Jurkat, Clone E6-1 (cell line): Measurements from ENCODE around the gene PRKAG2.

Source experiments
- DNase-seq: peaks from one replicate; pipeline ENCODE4 v3.0.0-alpha.2; 2011; ENCODE audit warnings: low read depth, low spot score
- H3K4me3 ChIP-seq: 2 replicates; pipeline ENCODE4 v1.5.1; 2011; ENCODE audit warnings: mild to moderate bottlenecking, low read length, control low read depth, moderate library complexity

PRKAG2 gene

DNA sequence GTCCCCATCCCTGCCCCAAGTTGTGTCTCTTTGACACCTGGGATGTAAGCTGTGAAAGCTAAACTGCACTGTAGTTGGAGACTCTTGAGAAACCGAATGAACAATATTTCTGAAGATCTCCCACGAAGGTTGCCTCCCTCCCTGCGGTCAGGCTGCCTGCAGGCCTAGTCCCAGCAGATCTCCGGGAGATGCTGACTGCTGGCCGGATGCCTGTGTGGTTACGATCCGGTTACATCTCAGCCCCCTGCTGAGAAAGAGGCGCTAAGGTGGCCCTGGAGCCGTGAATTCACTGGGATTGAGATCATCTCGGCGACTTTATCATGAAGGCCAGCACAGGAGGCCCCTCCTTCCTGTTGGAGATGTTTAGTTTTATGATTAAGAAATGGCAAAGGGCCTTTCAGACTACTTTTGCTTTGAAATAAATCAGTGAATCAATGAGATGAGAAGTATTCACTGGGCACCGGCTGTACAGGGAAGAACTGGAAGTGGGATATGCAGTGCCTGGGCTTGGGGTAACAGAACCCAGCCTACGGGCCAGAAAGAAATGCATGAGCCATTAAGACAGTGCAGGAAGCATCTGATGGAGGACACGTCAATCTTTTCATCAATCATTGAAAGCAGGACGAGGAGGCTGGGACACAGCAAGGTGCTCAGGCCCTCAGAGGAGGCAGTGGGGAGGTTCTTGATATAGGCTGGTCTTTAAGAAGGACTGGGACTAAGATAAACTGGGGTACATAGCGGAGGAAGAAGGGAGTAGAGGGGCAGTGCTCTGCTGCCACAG lies 177.6 kb downstream of the PRKAG2 start:
- no peak overlapping the region for H3K4me3 ChIP-seq
- DNase-seq, result no peak

DNA sequence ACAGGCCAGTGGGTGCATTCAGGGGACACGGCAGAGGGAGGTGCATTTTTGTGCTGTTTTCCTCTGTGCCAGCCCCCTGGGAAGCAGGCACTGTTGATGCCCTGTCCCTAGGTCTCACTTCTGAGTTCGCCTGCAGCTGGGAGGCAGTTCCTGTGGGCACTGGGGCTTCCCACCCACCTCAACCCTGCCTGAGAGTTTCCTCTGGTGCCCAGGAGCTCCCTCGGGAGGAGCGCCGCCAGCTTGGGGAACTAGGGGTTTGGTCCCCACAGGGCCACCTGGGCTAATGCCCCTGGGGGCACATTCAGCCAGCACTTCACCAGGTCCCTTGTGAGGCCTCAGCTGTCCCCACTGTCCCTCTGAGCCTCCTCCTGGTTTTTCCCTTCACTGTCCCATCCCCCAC lies 179.0 kb downstream of the PRKAG2 start:
- H3K4me3 ChIP-seq, result no peak overlapping the region
- DNase-seq, result no peak

- no peak for DNase-seq
- H3K4me3 ChIP-seq, result no peak overlapping the region
Observed at GRCh38 chr7:151697515-151697895, 179.4 kb downstream of the PRKAG2 start.

DNA sequence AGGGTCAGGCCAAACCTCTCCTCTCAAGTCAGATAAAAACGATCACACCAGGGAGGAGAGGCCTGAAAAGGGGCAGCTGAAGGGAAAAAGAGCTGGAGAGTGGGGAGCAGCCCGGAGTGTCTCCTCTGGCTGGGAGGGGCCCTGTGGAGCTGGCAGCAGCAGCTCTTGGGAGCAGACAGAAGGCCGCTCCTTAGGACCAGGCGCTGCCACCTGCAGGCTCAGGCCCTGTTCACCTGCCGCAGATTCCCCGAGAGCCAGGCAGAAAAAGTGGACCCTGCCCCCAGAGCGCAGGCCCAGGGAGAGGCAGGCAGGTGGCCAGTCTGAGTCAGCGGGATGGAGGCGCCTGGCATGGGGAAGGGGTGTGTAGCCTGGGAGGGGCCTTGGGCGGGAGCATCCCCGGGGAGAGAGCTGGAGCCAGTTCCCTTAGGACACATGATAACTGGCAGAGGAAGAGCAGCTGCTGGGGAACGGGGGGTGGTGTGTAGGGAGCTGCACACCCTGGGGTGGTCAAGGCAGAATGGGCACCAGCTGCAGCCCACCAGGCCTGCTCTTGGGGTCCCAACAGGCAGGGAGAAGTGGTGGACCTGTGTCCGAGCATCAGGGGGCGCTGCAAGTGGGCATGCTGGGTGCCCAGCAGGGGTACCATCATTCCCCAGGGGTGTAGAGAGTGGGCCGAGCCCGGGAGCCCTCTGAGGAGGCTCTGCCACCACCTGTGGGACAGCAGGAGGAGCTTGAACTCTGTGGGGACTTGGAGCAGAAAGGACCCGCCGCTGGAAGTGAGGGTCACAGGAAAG lies 180.0 kb downstream of the PRKAG2 start:
- no peak overlapping the region for H3K4me3 ChIP-seq
- DNase-seq, result no peak

GRCh38 chr7:151695951-151696541 lies 180.9 kb downstream of the PRKAG2 start:
- no peak overlapping the region for H3K4me3 ChIP-seq
- no peak for DNase-seq

- no peak overlapping the region for H3K4me3 ChIP-seq
- DNase-seq, result no peak
Observed at GRCh38 chr7:151694828-151695580, 181.9 kb downstream of the PRKAG2 start.

DNA sequence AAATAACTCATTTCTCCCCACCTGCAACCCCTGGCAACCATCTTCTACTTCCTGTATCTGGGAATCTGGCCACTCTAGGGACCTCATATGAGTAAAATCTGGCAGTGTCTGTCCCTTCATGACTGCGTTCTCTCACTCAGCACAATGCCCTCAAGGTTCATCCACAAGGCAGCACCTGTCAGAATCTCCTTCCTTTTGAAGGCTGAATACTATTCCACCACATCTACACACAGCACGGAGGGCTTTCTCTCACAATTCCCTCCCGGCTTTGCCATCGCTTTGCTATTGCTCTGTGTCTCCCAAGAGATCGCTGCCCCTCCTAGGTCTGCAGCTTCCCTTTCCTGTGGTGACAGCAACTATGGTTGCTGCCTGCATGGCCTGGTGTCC lies 182.5 kb downstream of the PRKAG2 start:
- DNase-seq, result no peak
- H3K4me3 ChIP-seq, result no peak overlapping the region

GRCh38 chr7:151693140-151693539 lies 183.8 kb downstream of the PRKAG2 start:
- H3K4me3 ChIP-seq, result no peak overlapping the region
- no peak for DNase-seq

DNA sequence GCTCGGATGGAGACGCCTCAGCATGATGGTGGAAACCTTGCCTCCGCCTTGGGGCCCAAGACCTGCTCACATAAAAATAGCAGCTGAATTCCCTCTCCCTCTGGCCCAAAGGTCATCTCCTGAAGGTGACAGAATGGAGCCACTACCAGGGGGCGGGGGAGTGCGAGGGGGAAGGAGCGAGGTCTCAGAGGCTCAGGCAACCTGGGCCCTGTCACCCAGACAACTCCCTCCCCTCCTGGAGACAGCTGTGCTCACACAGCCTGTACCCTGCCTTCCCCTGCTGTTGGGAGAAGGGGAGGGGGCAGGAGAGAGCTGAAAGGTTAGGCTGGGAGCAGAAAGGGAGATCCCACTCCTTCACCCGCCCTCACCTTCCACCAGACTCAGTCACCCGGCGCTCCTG lies 184.2 kb downstream of the PRKAG2 start:
- no peak overlapping the region for H3K4me3 ChIP-seq
- DNase-seq, result no peak

DNA sequence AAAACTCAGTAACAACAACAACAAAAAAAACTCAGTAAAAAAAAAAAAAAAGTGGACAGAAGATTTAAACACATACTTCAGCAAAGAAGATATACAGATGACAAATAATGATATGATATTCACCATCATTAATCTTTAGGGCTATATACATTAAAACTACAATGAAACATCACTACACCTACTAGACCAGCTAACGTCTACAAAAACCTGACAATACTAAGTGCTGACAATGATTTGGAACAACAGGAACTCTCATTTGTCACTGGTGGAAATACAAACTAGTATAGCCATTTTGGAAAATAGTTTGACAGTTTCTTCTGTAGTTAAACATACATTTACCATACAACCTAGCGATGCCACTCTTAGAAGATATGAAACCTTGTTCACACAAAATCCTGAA lies 185.5 kb downstream of the PRKAG2 start:
- no peak overlapping the region for H3K4me3 ChIP-seq

DNA sequence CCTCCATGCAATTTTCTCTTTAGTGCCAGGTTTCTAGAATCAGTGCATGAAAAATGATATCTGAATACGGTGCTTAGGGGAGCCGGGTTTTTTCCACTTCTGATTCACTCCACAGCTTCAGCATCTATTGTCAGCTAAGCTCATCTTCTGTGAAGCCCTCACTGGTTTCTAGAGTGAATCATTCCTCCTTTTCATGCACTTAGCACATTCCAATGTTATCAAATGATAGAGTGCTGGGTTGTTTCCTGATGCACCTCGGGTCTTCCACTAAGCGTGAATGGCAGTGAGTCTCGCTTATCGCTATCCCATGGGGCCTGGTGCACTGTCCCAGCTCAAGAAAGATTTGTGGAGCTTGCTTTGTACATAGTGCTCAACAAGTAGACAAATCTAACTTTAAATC lies 186.3 kb downstream of the PRKAG2 start:
- no peak overlapping the region for H3K4me3 ChIP-seq
- no peak for DNase-seq

More for the DNA sequence above, 185.5 kb downstream of the PRKAG2 start:
- DNase-seq, result no peak

GRCh38 chr7:151689196-151689971 lies 187.5 kb downstream of the PRKAG2 start:
- no peak for DNase-seq
- H3K4me3 ChIP-seq, result no peak overlapping the region

DNA sequence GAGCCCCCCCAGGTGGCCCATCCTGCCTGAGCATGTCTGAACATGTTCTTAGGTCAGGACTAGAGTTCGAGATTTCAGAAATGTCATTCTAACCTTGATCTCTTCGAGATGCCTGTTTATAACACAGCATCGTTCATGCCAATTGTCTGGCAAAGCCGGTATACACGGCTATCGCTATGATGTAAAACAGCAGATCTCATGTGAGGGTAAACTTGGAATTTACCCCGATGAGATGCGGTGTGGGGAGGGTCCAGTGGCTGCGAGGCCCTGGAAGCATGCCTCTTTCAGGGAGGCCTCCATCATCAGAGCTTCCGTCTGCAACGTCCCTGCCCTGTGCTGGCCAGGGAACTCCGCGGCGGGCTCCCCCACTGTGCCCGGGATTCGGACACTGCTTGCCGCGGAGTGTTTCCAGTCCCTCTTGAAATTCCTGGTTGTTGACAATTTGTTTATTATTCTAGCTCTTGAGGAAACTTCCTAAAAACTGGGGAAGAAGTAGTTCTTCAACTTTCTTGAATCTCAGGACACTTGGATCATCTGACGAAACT lies 188.6 kb downstream of the PRKAG2 start:
- no peak overlapping the region for H3K4me3 ChIP-seq
- DNase-seq, result no peak

GRCh38 chr7:151687523-151688235 lies 189.2 kb downstream of the PRKAG2 start:
- H3K4me3 ChIP-seq, result no peak overlapping the region
- no peak for DNase-seq

DNA sequence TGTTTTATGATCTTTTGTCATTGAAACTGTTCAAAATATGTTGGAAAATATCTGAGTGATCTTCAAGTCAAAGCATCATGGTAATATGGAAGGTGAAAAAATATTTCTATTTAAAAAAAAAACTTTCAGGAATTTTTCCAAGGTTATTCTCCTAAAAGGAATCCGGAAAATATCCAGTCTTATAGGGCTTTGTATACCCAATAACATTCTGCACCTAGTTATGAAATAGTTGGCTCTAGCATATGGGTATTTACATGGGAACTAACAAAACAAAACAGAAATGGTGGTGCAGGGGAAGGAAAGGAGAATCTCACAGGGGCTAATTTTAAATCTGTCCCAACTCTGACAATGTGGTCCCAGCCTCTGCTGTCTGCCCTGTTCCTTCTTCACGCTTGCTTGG lies 190.1 kb downstream of the PRKAG2 start:
- no peak overlapping the region for H3K4me3 ChIP-seq
- no peak for DNase-seq

- H3K4me3 ChIP-seq, result no peak overlapping the region
- no peak for DNase-seq
Observed at GRCh38 chr7:151686016-151686766, 190.7 kb downstream of the PRKAG2 start.

GRCh38 chr7:151684408-151685175 lies 192.3 kb downstream of the PRKAG2 start:
- no peak overlapping the region for H3K4me3 ChIP-seq
- no peak for DNase-seq
